ENCODE measurements around the gene SERF2. TPM values are rescaled to one million over a fixed set of nuclear protein-coding genes. Genes with fewer than 3 reads are reported as not detected.
"Not testable (repeated sequence)": the region's sequence is repeated elsewhere in the genome, so short reads cannot be mapped to it uniquely, and the experiment has no call there.

The SERF2 gene
- total and polyA plus RNA-seq, 2 of the 8 experiments (the other 6 are each of a cell fraction or from before 2014, with no cell fraction given), result 655 to 999 TPM

GRCh38 chr15:43746245-43746902 is 45.7 kb upstream of the SERF2 start, which contains the start of gene PDIA3:
TSS of gene PDIA3 (plus strand) at chr15:43746438. CDS start at chr15:43746540, 102 bp downstream.
- not testable (repeated sequence) for H2BK15ac ChIP-seq (ENCODE audit: low read length); H3K79me1 ChIP-seq (ENCODE audit: low read depth, low read length); H4K91ac ChIP-seq (replicated peaks; ENCODE audit: insufficient read length, low read length); H3K27me3 ChIP-seq (replicated peaks in 1 of 4; ENCODE audit: control insufficient read depth in 3 of 4, extremely low read depth in 1 of 4, insufficient read depth in 3 of 4, low read length in 3 of 4); H2AK5ac ChIP-seq (ENCODE audit: low read depth, low read length); H3K14ac ChIP-seq (ENCODE audit: insufficient read length); H3K23me2 ChIP-seq (ENCODE audit: low read depth, low read length); FAIRE-seq; H3K4ac ChIP-seq (replicated peaks; ENCODE audit: insufficient read length, low read depth, low read length); H3K9me3 ChIP-seq (ENCODE audit: insufficient read depth in 2 of 2, low read depth in 1 of 2, low read length in 1 of 2); H2BK20ac ChIP-seq (ENCODE audit: low read length); H3K23ac ChIP-seq (ENCODE audit: insufficient read length); H2AFZ ChIP-seq (ENCODE audit: low read length); H2BK120ac ChIP-seq (replicated peaks; ENCODE audit: low read depth, low read length); H3K4me1 ChIP-seq (replicated peaks in 1 of 4; ENCODE audit: control insufficient read depth in 3 of 4, insufficient read depth in 4 of 4, low read length in 3 of 4); H4K20me1 ChIP-seq (replicated peaks in 1 of 2; ENCODE audit: control insufficient read depth in 1 of 2, insufficient read depth in 2 of 2, low read length in 2 of 2); H3K18ac ChIP-seq (ENCODE audit: extremely low read depth, low read length); H3K36me3 ChIP-seq (ENCODE audit: control insufficient read depth in 2 of 4, insufficient read depth in 4 of 4, low read length in 3 of 4)
- peak within 1 kb of the TSS; percentile 95; the same call in 1 of the 2 replicates for H4K8ac ChIP-seq (ENCODE audit: extremely low read depth, insufficient read depth, low read length)
- peak within 1 kb of the TSS; percentile 77 for H3K56ac ChIP-seq (replicated peaks; ENCODE audit: insufficient read length, low read depth, low read length)
- H3K79me2 ChIP-seq (ENCODE audit: control insufficient read depth in 1 of 2, insufficient read depth in 2 of 2, low read length in 2 of 2), result peaks cover 6 to 47% of the 10 kb centered on the region in 2 experiments
- WGBS, 2 experiments (ENCODE audit: extremely low coverage in 1 of 2, insufficient coverage in 1 of 2, insufficient read length in 1 of 2, insufficient replicate concordance in 2 of 2, low coverage in 1 of 2, low lambda C conversion rate in 2 of 2, missing lambda C conversion rate in 1 of 2), result 1% methylated on average over 23 of the region's 84 CpGs; no CpG with 5 or more reads in 1 of the 2 experiments
- ChIA-PET POLR2A (ENCODE audit: partially characterized antibody) (interaction anchor here (0.9 to 2.1 kb wide), 8 partner anchors 9 to 77 kb away, joined by 4 to 8 read pairs (median 5); partner anchors contain the start of genes HYPK and SERINC4), CTCF (ENCODE audit: partially characterized antibody) (interaction anchor here (0.5 kb wide), 1 partner anchor 9 kb away, joined by 3 read pairs; no protein-coding TSS in a partner anchor)
- H3K4me2 ChIP-seq (ENCODE audit: insufficient read depth in 1 of 2, low read depth in 2 of 2, low read length in 2 of 2), result peak within 1 kb of the TSS; percentile 61 to 73
- peak within 1 kb of the TSS; percentile 50; the same call in 1 of the 2 replicates for H2BK12ac ChIP-seq (ENCODE audit: low read depth, low read length)
- H3K27ac ChIP-seq (ENCODE audit: low read depth, low read length), result peak within 1 kb of the TSS; percentile 94
- H2BK5ac ChIP-seq (ENCODE audit: low read depth, low read length), result peak within 1 kb of the TSS; percentile 93
- DNase-seq (ENCODE audit: low read depth in 1 of 2, low spot score in 2 of 2), result peak; percentile 88 to 97
- H3K9ac ChIP-seq (replicated peaks in 1 of 4; ENCODE audit: extremely low read depth in 1 of 4, low read depth in 3 of 4, low read length in 3 of 4), result peak within 1 kb of the TSS; percentile 83 to 95 (median 90)
- H3K4me3 ChIP-seq (ENCODE audit: extremely low read depth in 1 of 4, insufficient read depth in 2 of 4, low read depth in 3 of 4, low read length in 4 of 4), result peak within 1 kb of the TSS; percentile 81 to 92 (median 88)
- peak within 1 kb of the TSS; percentile 90 for H4K5ac ChIP-seq (ENCODE audit: insufficient read length, low read depth, low read length)
- peak; percentile 73 for TF ChIP-seq PHF8 (conservative IDR thresholded peaks at IDR 0.05; ENCODE audit: low read depth, low read length)
- peak; percentile 72 for TF ChIP-seq E2F6 (IDR thresholded peaks at IDR 0.05)
- TF ChIP-seq POLR2A (IDR thresholded peaks at IDR 0.05; ENCODE audit: control extremely low read depth in 1 of 2, low read depth in 2 of 2, low read length in 2 of 2), result peak; percentile 90 to 95
- peak; percentile 69; the same call in 1 of the 2 replicates for TF ChIP-seq SP1 (IDR thresholded peaks at IDR 0.05; ENCODE audit: low read depth, low read length)
- TF ChIP-seq ASH2L (IDR thresholded peaks at IDR 0.05; ENCODE audit: low read length), result peak; percentile 86
- peak; percentile 56; the same call in 1 of the 2 replicates for TF ChIP-seq CREB1 (IDR thresholded peaks at IDR 0.05)
- TF ChIP-seq NRF1 (IDR thresholded peaks at IDR 0.05; ENCODE audit: low read depth, low read length), result peak; percentile 5; the same call in 1 of the 2 replicates
- peak; percentile 68 for TF ChIP-seq MAX (IDR thresholded peaks at IDR 0.05)
- peak; percentile 68; the same call in 1 of the 2 replicates for TF ChIP-seq GTF2F1 (IDR thresholded peaks at IDR 0.05; ENCODE audit: borderline replicate concordance, low read depth, low read length)
- peak; percentile 96 for TF ChIP-seq TAF1 (IDR thresholded peaks at IDR 0.05; ENCODE audit: low read depth, low read length)
